Right ventricle myocardium superior (tissue), 1 donor: ENCODE measurements around the gene MAPRE3. TPM values are rescaled to one million over a fixed set of nuclear protein-coding genes. Genes with fewer than 3 reads are reported as not detected.

ENCODE experiments used
- ATAC-seq: fragments of 200-7000 bp; cut with Tn5 transposase; one replicate; pipeline ENCODE4 v1.9.1; 2020; ENCODE audit warnings: mild to moderate bottlenecking; ENCODE audit not compliant: poor library complexity
- DNase-seq: peaks from one replicate; pipeline ENCODE4 v3.0.0-alpha.2; 2020
- intact Hi-C: fragments of 100-400 bp; cut with DNase I; formaldehyde crosslinking; loops from one replicate; pipeline ENCODE4 v1.11.2; 2022
- total RNA-seq: library from RNA; stranded (reverse); fragmentation: NEBNext Ultra II Directional; extraction: Animal tissue kit (Norgen Biotek cat#: 25700); gene quantifications from one replicate; pipeline ENCODE4 v1.2.1, GENCODE V29; 2021
- donor health status: DM: no; HTN: yes; CAD: no; lungs with severe emphysema.

The MAPRE3 gene
- total RNA-seq, 1 donor from 2014 or later = 57.9 TPM

- intact Hi-C loops = no loop called here
- DNase-seq (no peak), ATAC-seq (no peak)
Measured at GRCh38 chr2:27003007-27003406, 32.6 kb downstream of the MAPRE3 start.

- intact Hi-C loops = no loop called here
- ATAC-seq (no peak), DNase-seq (no peak)
Measured at GRCh38 chr2:27003857-27004256, 33.4 kb downstream of the MAPRE3 start.

GRCh38 chr2:27006602-27007415 lies 36.4 kb downstream of the MAPRE3 start:
- DNase-seq = no peak
- intact Hi-C loops = no loop called here
- no peak for ATAC-seq

GRCh38 chr2:27007416-27008374 lies 37.3 kb downstream of the MAPRE3 start:
- DNase-seq (no peak), ATAC-seq (peak; percentile 41)
- intact Hi-C loops = no loop called here

- DNase-seq (no peak), ATAC-seq (no peak)
- intact Hi-C loops = no loop called here
Measured at GRCh38 chr2:27008678-27009077, 38.2 kb downstream of the MAPRE3 start.

- ATAC-seq (no peak), DNase-seq (no peak)
- intact Hi-C loops = no loop called here
Measured at GRCh38 chr2:27009083-27009482, 38.6 kb downstream of the MAPRE3 start.

GRCh38 chr2:27009716-27010115 lies 39.3 kb downstream of the MAPRE3 start:
- DNase-seq (no peak), ATAC-seq (no peak)
- intact Hi-C loops = no loop called here

- intact Hi-C loops = no loop called here
- ATAC-seq (no peak), DNase-seq (no peak)
Measured at GRCh38 chr2:27010139-27010538, 39.7 kb downstream of the MAPRE3 start.

- intact Hi-C loops = no loop called here
- ATAC-seq (no peak), DNase-seq (no peak)
Measured at GRCh38 chr2:27013738-27014137, 43.3 kb downstream of the MAPRE3 start.

- intact Hi-C loops = no loop called here
- no peak for DNase-seq
- ATAC-seq = peak; percentile 8
Measured at GRCh38 chr2:27014771-27015433, 44.5 kb downstream of the MAPRE3 start.

GRCh38 chr2:27016801-27017325 lies 46.4 kb downstream of the MAPRE3 start:
- ATAC-seq (peak; percentile 60), DNase-seq (peak; percentile 61)
- intact Hi-C loops = no loop called here

- ATAC-seq (peak; percentile 66), DNase-seq (no peak)
- intact Hi-C loops = loop anchor here (2.0 kb wide), 1 partner anchor 57 kb away; no protein-coding TSS in a partner anchor
Measured at GRCh38 chr2:27018142-27018541, 47.7 kb downstream of the MAPRE3 start.

GRCh38 chr2:27019459-27019858 lies 49.0 kb downstream of the MAPRE3 start:
- DNase-seq = no peak
- ATAC-seq = no peak
- intact Hi-C loops = loop anchor here (2.0 kb wide), 1 partner anchor 59 kb away; no protein-coding TSS in a partner anchor

- DNase-seq = peak; percentile 82
- intact Hi-C loops = loop anchor here (2.0 kb wide), 1 partner anchor 59 kb away; no protein-coding TSS in a partner anchor
- ATAC-seq = peak; percentile 43
Measured at GRCh38 chr2:27019931-27020855, 49.8 kb downstream of the MAPRE3 start.

GRCh38 chr2:27021253-27022049 lies 51.0 kb downstream of the MAPRE3 start:
- intact Hi-C loops = no loop called here
- ATAC-seq (no peak), DNase-seq (no peak)

- no peak for ATAC-seq
- DNase-seq = no peak
- intact Hi-C loops = no loop called here
Measured at GRCh38 chr2:27023740-27024139, 53.3 kb downstream of the MAPRE3 start.

- ATAC-seq (no peak), DNase-seq (no peak)
- intact Hi-C loops = no loop called here
Measured at GRCh38 chr2:27024188-27024587, 53.8 kb downstream of the MAPRE3 start.
